Astrocyte (in vitro differentiated cells and primary cell): ENCODE data around the gene CELSR2. TPM values are rescaled to one million over a fixed set of nuclear protein-coding genes. Genes with fewer than 3 reads are reported as not detected.

Experiments
- DNase-seq: peaks from one replicate; pipeline ENCODE4 v3.0.0-alpha.2; 2010; ENCODE audit warnings: low read depth
- FAIRE-seq: peaks from 2 replicates; lab custom pipeline; 2011; peaks lifted over from hg19 to GRCh38; lab: Jason Lieb, UNC
- H2AFZ ChIP-seq: 2 replicates; pipeline ENCODE4 v1.6.0; 2012; ENCODE audit warnings: low read depth, low read length, inconsistent platforms
- H3K27ac ChIP-seq: 2 replicates; pipeline ENCODE4 v1.5.1; 2011; ENCODE audit warnings: low read depth, low read length, inconsistent platforms
- H3K27me3 ChIP-seq: 2 replicates; pipeline ENCODE4 v1.6.0; 2011; ENCODE audit warnings: low read length, inconsistent platforms; ENCODE audit not compliant: insufficient read depth
- H3K36me3 ChIP-seq: 2 replicates; pipeline ENCODE4 v1.5.1; 2011; ENCODE audit warnings: low read length, inconsistent platforms; ENCODE audit not compliant: insufficient read depth
- H3K4me1 ChIP-seq: 2 replicates; pipeline ENCODE4 v1.5.1; 2011; ENCODE audit warnings: low read length, inconsistent platforms; ENCODE audit not compliant: insufficient read depth
- H3K4me2 ChIP-seq: 2 replicates; pipeline ENCODE4 v1.6.0; 2012; ENCODE audit warnings: low read length, inconsistent platforms
- H3K4me3 ChIP-seq: 2 replicates; pipeline ENCODE4 v1.5.1; 2011; ENCODE audit warnings: low read depth, mild to moderate bottlenecking, low read length, inconsistent platforms; ENCODE audit not compliant: insufficient read depth
- H3K79me2 ChIP-seq: 2 replicates; pipeline ENCODE4 v1.6.0; 2012; ENCODE audit warnings: mild to moderate bottlenecking, low read length, inconsistent platforms; ENCODE audit not compliant: insufficient read depth
- H3K9ac ChIP-seq: 2 replicates; pipeline ENCODE4 v1.6.0; 2012; ENCODE audit warnings: mild to moderate bottlenecking, low read length, inconsistent platforms
- H3K9me3 ChIP-seq: 2 replicates; pipeline ENCODE4 v1.5.1; 2012; ENCODE audit warnings: low read depth, mild to moderate bottlenecking, low read length, inconsistent platforms; ENCODE audit not compliant: insufficient read depth
- H4K20me1 ChIP-seq: 2 replicates; pipeline ENCODE4 v1.6.0; 2012; ENCODE audit warnings: low read length, inconsistent platforms; ENCODE audit not compliant: insufficient read depth
- H3K27ac Mint-ChIP-seq: one replicate; pipeline ENCODE4 v1.8.0; 2021; ENCODE audit warnings: mild to moderate bottlenecking, mixed read lengths; ENCODE audit not compliant: unreplicated experiment
- H3K27me3 Mint-ChIP-seq: one replicate; pipeline ENCODE4 v1.8.0; 2021; ENCODE audit warnings: low read depth, mixed read lengths; ENCODE audit not compliant: unreplicated experiment
- H3K36me3 Mint-ChIP-seq: one replicate; pipeline ENCODE4 v1.8.0; 2021; ENCODE audit warnings: low read depth, mixed read lengths; ENCODE audit not compliant: unreplicated experiment
- H3K4me1 Mint-ChIP-seq: one replicate; pipeline ENCODE4 v1.8.0; 2021; ENCODE audit warnings: low read depth, mixed read lengths; ENCODE audit not compliant: unreplicated experiment
- H3K4me3 Mint-ChIP-seq: one replicate; pipeline ENCODE4 v1.8.0; 2021; ENCODE audit warnings: mild to moderate bottlenecking, moderate library complexity, mixed read lengths; ENCODE audit not compliant: unreplicated experiment
- H3K9me3 Mint-ChIP-seq: one replicate; pipeline ENCODE4 v1.8.0; 2021; ENCODE audit warnings: mild to moderate bottlenecking, mixed read lengths; ENCODE audit not compliant: unreplicated experiment
- EZH2 ChIP-seq: IDR thresholded peaks from 2 replicates; pipeline ENCODE4 v1.6.1; 2012; ENCODE audit warnings: mild to moderate bottlenecking, low read length, inconsistent platforms; ENCODE audit not compliant: insufficient read depth
- total RNA-seq: library from RNA; stranded (reverse); gene quantifications from 2 replicates; pipeline ENCODE4 v1.2.1, GENCODE V29; 2021
- TF ChIP-seq, protein P1 (sequence below): IDR thresholded peaks from 2 replicates; pipeline ENCODE4 v1.5.1; 2011; ENCODE audit warnings: low read depth, mild to moderate bottlenecking, inconsistent platforms, low read length, moderate library complexity; ENCODE audit not compliant: insufficient read depth

The CELSR2 gene
- total RNA-seq, 1 donor from 2014 or later = 10.0 TPM

- H3K27me3 ChIP-seq = no peaks in the 10 kb centered on the region
- H3K9me3 Mint-ChIP-seq = no peaks in the 10 kb centered on the region
- no peaks in the 10 kb centered on the region for H3K79me2 ChIP-seq
- H3K27me3 Mint-ChIP-seq = peaks cover 1% of the 10 kb centered on the region
- H3K4me1 Mint-ChIP-seq = peaks cover 33% of the 10 kb centered on the region
- FAIRE-seq (no peak), DNase-seq (peak; percentile 71)
- peak overlapping the region; percentile 79 for H3K4me2 ChIP-seq
- H3K4me1 ChIP-seq = peaks cover 35% of the 10 kb centered on the region
- H3K9me3 ChIP-seq = no peaks in the 10 kb centered on the region
- H4K20me1 ChIP-seq = no peaks in the 10 kb centered on the region
- no peak overlapping the region for H3K4me3 ChIP-seq
- no peak overlapping the region for H2AFZ ChIP-seq
- H3K27ac Mint-ChIP-seq = peak overlapping the region; percentile 78
- no peaks in the 10 kb centered on the region for H3K36me3 ChIP-seq
- H3K9ac ChIP-seq = peak overlapping the region; percentile 51
- H3K36me3 Mint-ChIP-seq = peaks cover 10% of the 10 kb centered on the region
- peak overlapping the region; percentile 69 for H3K27ac ChIP-seq
- H3K4me3 Mint-ChIP-seq = peak overlapping the region; percentile 40
- no peak for TF ChIP-seq EZH2
- TF ChIP-seq, protein P1, sequence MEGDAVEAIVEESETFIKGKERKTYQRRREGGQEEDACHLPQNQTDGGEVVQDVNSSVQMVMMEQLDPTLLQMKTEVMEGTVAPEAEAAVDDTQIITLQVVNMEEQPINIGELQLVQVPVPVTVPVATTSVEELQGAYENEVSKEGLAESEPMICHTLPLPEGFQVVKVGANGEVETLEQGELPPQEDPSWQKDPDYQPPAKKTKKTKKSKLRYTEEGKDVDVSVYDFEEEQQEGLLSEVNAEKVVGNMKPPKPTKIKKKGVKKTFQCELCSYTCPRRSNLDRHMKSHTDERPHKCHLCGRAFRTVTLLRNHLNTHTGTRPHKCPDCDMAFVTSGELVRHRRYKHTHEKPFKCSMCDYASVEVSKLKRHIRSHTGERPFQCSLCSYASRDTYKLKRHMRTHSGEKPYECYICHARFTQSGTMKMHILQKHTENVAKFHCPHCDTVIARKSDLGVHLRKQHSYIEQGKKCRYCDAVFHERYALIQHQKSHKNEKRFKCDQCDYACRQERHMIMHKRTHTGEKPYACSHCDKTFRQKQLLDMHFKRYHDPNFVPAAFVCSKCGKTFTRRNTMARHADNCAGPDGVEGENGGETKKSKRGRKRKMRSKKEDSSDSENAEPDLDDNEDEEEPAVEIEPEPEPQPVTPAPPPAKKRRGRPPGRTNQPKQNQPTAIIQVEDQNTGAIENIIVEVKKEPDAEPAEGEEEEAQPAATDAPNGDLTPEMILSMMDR = no peak
These were observed 25.5 kb downstream of the CELSR2 start for GRCh38 chr1:109274533-109275476.

DNA sequence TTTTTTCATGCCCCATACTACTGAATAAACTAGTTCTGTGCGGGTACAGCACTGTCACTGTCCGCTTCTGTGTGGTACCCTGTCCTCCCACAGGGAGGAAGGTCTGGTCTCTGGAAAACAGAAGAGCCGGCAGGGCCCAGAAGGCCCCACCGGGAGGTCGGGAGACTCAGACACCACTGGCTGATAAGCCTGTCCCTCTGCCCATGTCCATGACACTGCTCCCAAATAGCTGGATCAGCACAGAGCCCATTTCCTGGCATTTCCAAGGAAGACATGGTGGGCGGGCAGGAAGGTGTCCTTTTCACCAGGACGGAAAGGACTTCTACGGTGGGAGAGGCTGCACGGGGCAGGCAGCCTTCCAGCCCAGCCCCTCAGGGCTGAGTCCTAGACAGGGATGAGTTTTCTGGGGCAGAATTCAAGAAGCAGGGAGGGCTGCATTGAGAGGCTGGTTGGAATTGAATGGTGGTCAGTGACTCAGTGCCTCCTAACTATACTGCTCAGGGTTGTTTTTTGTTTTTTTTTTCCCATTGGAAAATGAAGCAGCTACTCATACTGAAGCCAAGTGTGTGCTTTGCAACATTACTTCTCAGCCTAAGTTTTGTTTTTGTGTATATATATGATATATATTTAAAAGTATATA, 26.5 kb downstream of the CELSR2 start:
- Histone ChIP-seq H4K20me1 (no peaks in the 10 kb centered on the region), H3K79me2 (peaks cover 7% of the 10 kb centered on the region), H3K4me3 (no peak overlapping the region), H3K9ac (peak overlapping the region; percentile 51), H3K27me3 (no peaks in the 10 kb centered on the region), H3K27ac (peak overlapping the region; percentile 69), H3K36me3 (no peaks in the 10 kb centered on the region), H3K4me2 (peak overlapping the region; percentile 79), H3K4me1 (peaks cover 35% of the 10 kb centered on the region), H3K9me3 (no peaks in the 10 kb centered on the region), H2AFZ (no peak overlapping the region)
- H3K9me3 Mint-ChIP-seq = no peaks in the 10 kb centered on the region
- peak overlapping the region; percentile 78 for H3K27ac Mint-ChIP-seq
- no peaks in the 10 kb centered on the region for H3K27me3 Mint-ChIP-seq
- peak overlapping the region; percentile 40 for H3K4me3 Mint-ChIP-seq
- TF ChIP-seq EZH2 = no peak
- TF ChIP-seq, protein P1 = no peak
- peaks cover 33% of the 10 kb centered on the region for H3K4me1 Mint-ChIP-seq
- FAIRE-seq = no peak
- DNase-seq = peak; percentile 80
- peaks cover 4% of the 10 kb centered on the region for H3K36me3 Mint-ChIP-seq
